ENCODE results near the gene SRPK2. TPM values are rescaled to one million over a fixed set of nuclear protein-coding genes. Genes with fewer than 3 reads are reported as not detected.

The SRPK2 gene
- total and polyA plus RNA-seq, 2 donors (not counting 1 experiment from before 2014, with no cell fraction given) = 15.2 to 108 TPM

GRCh38 chr7:105112440-105113418, 276.0 kb downstream of the SRPK2 start:
- peak overlapping the region; percentile 75 for H3K27ac Mint-ChIP-seq
- Histone ChIP-seq H3K9me3 (ENCODE audit: control extremely low read depth in 1 of 3, control insufficient read depth in 2 of 3, insufficient read depth in 1 of 3, low read length in 2 of 3) (no peaks in the 10 kb centered on the region), H3K4me2 (replicated peaks; ENCODE audit: low read depth, low read length, poor library complexity, severe bottlenecking) (no peak overlapping the region), H4K20me1 (ENCODE audit: control insufficient read depth, insufficient read depth, low read length, poor library complexity, severe bottlenecking) (peaks cover 13% of the 10 kb centered on the region), H3K36me3 (replicated peaks in 1 of 2; ENCODE audit: control extremely low read depth in 1 of 2, control insufficient read depth in 1 of 2, extremely low read depth in 1 of 2, insufficient read depth in 2 of 2, low read length in 1 of 2) (peaks cover 29 to 80% of the 10 kb centered on the region in 2 experiments), H3K79me2 (ENCODE audit: control insufficient read depth, insufficient read depth, low read length) (no peaks in the 10 kb centered on the region), H3K27ac (ENCODE audit: low read length in 2 of 2) (peak overlapping the region in 1 of 2 donors; percentile 20), H3K4me1 (ENCODE audit: control insufficient read depth in 2 of 2, insufficient read depth in 2 of 2, low read length in 2 of 2) (no peaks in the 10 kb centered on the region), H2AFZ (ENCODE audit: insufficient read depth, low read depth, low read length, poor library complexity, severe bottlenecking) (no peak overlapping the region), H3K9ac (ENCODE audit: low read length) (no peak overlapping the region), H3K4me3 (ENCODE audit: control extremely low read depth in 1 of 5, extremely low read depth in 1 of 5, insufficient read depth in 1 of 5, low read depth in 2 of 5, low read length in 4 of 5) (no peak overlapping the region), H3K27me3 (replicated peaks in 1 of 4; ENCODE audit: control extremely low read depth in 1 of 4, control insufficient read depth in 3 of 4, insufficient read depth in 4 of 4, low read length in 3 of 4) (no peaks in the 10 kb centered on the region)
- H3K4me1 Mint-ChIP-seq = no peaks in the 10 kb centered on the region
- DNase-seq (no peak), ATAC-seq (ENCODE audit: low read depth) (no peak)
- no peak overlapping the region for H3K4me3 Mint-ChIP-seq
- ChIA-PET POLR2A (no interaction called here), CTCF (interaction anchor here (0.6 to 1.4 kb wide), 2 partner anchors 33 to 51 kb away, joined by 3 read pairs; no protein-coding TSS in a partner anchor)
- intact Hi-C loops (cut with micrococcal nuclease) = no loop called here
- H3K27me3 Mint-ChIP-seq = no peaks in the 10 kb centered on the region
- TF ChIP-seq EZH2 (IDR thresholded peaks at IDR 0.05; ENCODE audit: borderline replicate concordance, insufficient read depth, low read depth, low read length, poor library complexity, severe bottlenecking) (no peak), CTCF (IDR thresholded peaks at IDR 0.05) (no peak)
- H3K9me3 Mint-ChIP-seq (ENCODE audit: insufficient read depth) = no peaks in the 10 kb centered on the region
- WGBS (ENCODE audit: insufficient coverage) = 96% methylated on average over 11 of the region's 11 CpGs

GRCh38 chr7:105107458-105107857, 281.3 kb downstream of the SRPK2 start:
- DNase-seq = no peak
- no peaks in the 10 kb centered on the region for H3K27me3 Mint-ChIP-seq
- no peaks in the 10 kb centered on the region for H3K79me2 ChIP-seq (ENCODE audit: control insufficient read depth, insufficient read depth, low read length)
- no peak overlapping the region for H2AFZ ChIP-seq (ENCODE audit: insufficient read depth, low read depth, low read length, poor library complexity, severe bottlenecking)
- H3K4me1 Mint-ChIP-seq = peaks cover 2% of the 10 kb centered on the region
- peaks cover 8% of the 10 kb centered on the region for H4K20me1 ChIP-seq (ENCODE audit: control insufficient read depth, insufficient read depth, low read length, poor library complexity, severe bottlenecking)
- WGBS (ENCODE audit: insufficient coverage) = 100% methylated on average over 7 of the region's 9 CpGs
- ATAC-seq (ENCODE audit: low read depth) = no peak
- H3K27ac Mint-ChIP-seq = no peak overlapping the region
- no peak overlapping the region for H3K9ac ChIP-seq (ENCODE audit: low read length)
- no peaks in the 10 kb centered on the region for H3K27me3 ChIP-seq (replicated peaks in 1 of 4; ENCODE audit: control extremely low read depth in 1 of 4, control insufficient read depth in 3 of 4, insufficient read depth in 4 of 4, low read length in 3 of 4)
- no peaks in the 10 kb centered on the region for H3K9me3 Mint-ChIP-seq (ENCODE audit: insufficient read depth)
- no peaks in the 10 kb centered on the region for H3K9me3 ChIP-seq (ENCODE audit: control extremely low read depth in 1 of 3, control insufficient read depth in 2 of 3, insufficient read depth in 1 of 3, low read length in 2 of 3)
- TF ChIP-seq EZH2 (IDR thresholded peaks at IDR 0.05; ENCODE audit: borderline replicate concordance, insufficient read depth, low read depth, low read length, poor library complexity, severe bottlenecking) (no peak), CTCF (IDR thresholded peaks at IDR 0.05) (no peak)
- POLR2A ChIA-PET = no interaction called here
- no peak overlapping the region for H3K27ac ChIP-seq (ENCODE audit: low read length in 2 of 2)
- H3K4me1 ChIP-seq (ENCODE audit: control insufficient read depth in 2 of 2, insufficient read depth in 2 of 2, low read length in 2 of 2) = no peaks in the 10 kb centered on the region
- H3K4me3 Mint-ChIP-seq = no peak overlapping the region
- CTCF ChIA-PET = no interaction called here
- peaks cover 36 to 95% of the 10 kb centered on the region in 2 experiments for H3K36me3 ChIP-seq (replicated peaks in 1 of 2; ENCODE audit: control extremely low read depth in 1 of 2, control insufficient read depth in 1 of 2, extremely low read depth in 1 of 2, insufficient read depth in 2 of 2, low read length in 1 of 2)
- no peak overlapping the region for H3K4me2 ChIP-seq (replicated peaks; ENCODE audit: low read depth, low read length, poor library complexity, severe bottlenecking)
- intact Hi-C loops (cut with micrococcal nuclease) = no loop called here
- no peak overlapping the region for H3K4me3 ChIP-seq (ENCODE audit: control extremely low read depth in 1 of 5, extremely low read depth in 1 of 5, insufficient read depth in 1 of 5, low read depth in 2 of 5, low read length in 4 of 5)
